SU-DHL-6 (cell line): ENCODE results near the gene PLCL1.

ENCODE experiments used
- CTCF ChIP-seq: fragments of 200-600 bp; sonication (generic); IDR thresholded peaks from one replicate; pipeline ENCODE4 v1.5.1; 2017; ENCODE audit warnings: antibody characterized with exemption, mild to moderate bottlenecking, low read length, moderate library complexity; ENCODE audit not compliant: insufficient read depth, poor library complexity, severe bottlenecking
- EZH2phosphoT487 ChIP-seq: fragments of 200-600 bp; sonication (generic), shearing (Covaris generic); conservative IDR thresholded peaks from 2 replicates; pipeline ENCODE4 v1.6.1; 2018; ENCODE audit warnings: mild to moderate bottlenecking, antibody characterized with exemption, low read length, moderate library complexity, mixed read lengths

- no peak for TF ChIP-seq EZH2phosphoT487
- no peak for TF ChIP-seq CTCF
These were observed 190.4 kb downstream of the PLCL1 start for GRCh38 chr2:197994751-197995150.
